DMS53 (cell line): ENCODE data around the gene DNAJC6.

Experiments used
- DNase-seq: peaks from one replicate; lab custom pipeline; 2025; lab: John Stamatoyannopoulos, UW

DNAJC6 gene

GRCh38 chr1:65401612-65402011, 92.3 kb downstream of the DNAJC6 start:
- no peak for DNase-seq

GRCh38 chr1:65404941-65405340, 95.6 kb downstream of the DNAJC6 start:
- DNase-seq = no peak

- no peak for DNase-seq
These were observed 98.5 kb downstream of the DNAJC6 start for GRCh38 chr1:65407877-65408276.

GRCh38 chr1:65409314-65409713, 100.0 kb downstream of the DNAJC6 start:
- no peak for DNase-seq

- no peak for DNase-seq
These were observed 100.5 kb downstream of the DNAJC6 start for GRCh38 chr1:65409816-65410326.

- DNase-seq = no peak
These were observed 103.1 kb downstream of the DNAJC6 start for GRCh38 chr1:65412256-65412983.

GRCh38 chr1:65412984-65413375, 103.6 kb downstream of the DNAJC6 start:
- DNase-seq = no peak

GRCh38 chr1:65414538-65414937, 105.2 kb downstream of the DNAJC6 start:
- no peak for DNase-seq

GRCh38 chr1:65416767-65417166, 107.4 kb downstream of the DNAJC6 start:
- DNase-seq = no peak

- no peak for DNase-seq
These were observed 108.4 kb downstream of the DNAJC6 start for GRCh38 chr1:65417729-65418128.

GRCh38 chr1:65418522-65419185, 109.3 kb downstream of the DNAJC6 start:
- peak; percentile 32 for DNase-seq

GRCh38 chr1:65419681-65420589, 110.6 kb downstream of the DNAJC6 start:
- peak; percentile 100 for DNase-seq

GRCh38 chr1:65420590-65421350, 111.4 kb downstream of the DNAJC6 start, which contains the start of the genes LEPR and LEPROT:
Gene LEPR, plus strand, starts transcription at chr1:65420668. Its CDS starts 144,898 bp downstream, at chr1:65565566.
Gene LEPROT, plus strand, starts transcription at chr1:65420668. Its CDS starts 57 bp downstream, at chr1:65420725.
- DNase-seq = peak; percentile 100

GRCh38 chr1:65421351-65422025, 112.1 kb downstream of the DNAJC6 start:
- DNase-seq = no peak

- no peak for DNase-seq
These were observed 113.2 kb downstream of the DNAJC6 start for GRCh38 chr1:65422241-65423203.

GRCh38 chr1:65423884-65424572, 114.7 kb downstream of the DNAJC6 start:
- DNase-seq = no peak

GRCh38 chr1:65424573-65424889, 115.2 kb downstream of the DNAJC6 start:
- no peak for DNase-seq

- DNase-seq = no peak
These were observed 115.7 kb downstream of the DNAJC6 start for GRCh38 chr1:65425006-65425405.

- no peak for DNase-seq
These were observed 116.4 kb downstream of the DNAJC6 start for GRCh38 chr1:65425697-65426096.
